IPS-18a (cell line): ENCODE measurements around the gene FIG4.
"Not testable (repeated sequence)": the region's sequence is repeated elsewhere in the genome, so short reads cannot be mapped to it uniquely, and the experiment has no call there.

Experiments used
- H3K27ac ChIP-seq: one replicate; pipeline ENCODE4 v1.5.1; 2013; ENCODE audit warnings: low read length
- H3K27me3 ChIP-seq: one replicate; pipeline ENCODE4 v1.6.1; 2013; ENCODE audit warnings: mild to moderate bottlenecking, low read length; ENCODE audit not compliant: control insufficient read depth, insufficient read depth
- H3K36me3 ChIP-seq: one replicate; pipeline ENCODE4 v1.6.1; 2013; ENCODE audit warnings: low read depth, low read length; ENCODE audit not compliant: control insufficient read depth
- H3K4me1 ChIP-seq: one replicate; pipeline ENCODE4 v1.6.1; 2013; ENCODE audit warnings: low read depth, low read length; ENCODE audit not compliant: control insufficient read depth
- H3K4me3 ChIP-seq: one replicate; pipeline ENCODE4 v1.5.1; 2013; ENCODE audit warnings: low read length
- H3K9ac ChIP-seq: one replicate; pipeline ENCODE4 v1.6.1; 2013; ENCODE audit warnings: mild to moderate bottlenecking, low read length, moderate library complexity
- H3K9me3 ChIP-seq: one replicate; pipeline ENCODE4 v1.6.1; 2013; ENCODE audit warnings: low read depth, low read length; ENCODE audit not compliant: control insufficient read depth

FIG4 gene

GRCh38 chr6:109762769-109763441 lies 71.8 kb downstream of the FIG4 start:
- H3K36me3 ChIP-seq = peaks cover 3% of the 10 kb centered on the region
- no peaks in the 10 kb centered on the region for H3K9me3 ChIP-seq
- H3K27ac ChIP-seq = no peak overlapping the region
- no peak overlapping the region for H3K9ac ChIP-seq
- no peaks in the 10 kb centered on the region for H3K4me1 ChIP-seq
- no peak overlapping the region for H3K4me3 ChIP-seq
- H3K27me3 ChIP-seq = no peaks in the 10 kb centered on the region

GRCh38 chr6:109766167-109766566 lies 75.1 kb downstream of the FIG4 start:
- Histone ChIP-seq H3K36me3 (peaks cover 3% of the 10 kb centered on the region), H3K4me1 (no peaks in the 10 kb centered on the region), H3K4me3 (no peak overlapping the region), H3K27ac (no peak overlapping the region), H3K9me3 (no peaks in the 10 kb centered on the region), H3K9ac (no peak overlapping the region), H3K27me3 (no peaks in the 10 kb centered on the region)

GRCh38 chr6:109767961-109768360 lies 76.9 kb downstream of the FIG4 start:
- Histone ChIP-seq H3K4me3 (no peak overlapping the region), H3K36me3 (peaks cover 3% of the 10 kb centered on the region), H3K9me3 (no peaks in the 10 kb centered on the region), H3K4me1 (no peaks in the 10 kb centered on the region), H3K27me3 (no peaks in the 10 kb centered on the region), H3K9ac (no peak overlapping the region), H3K27ac (no peak overlapping the region)

- H3K9me3 ChIP-seq = no peaks in the 10 kb centered on the region
- no peaks in the 10 kb centered on the region for H3K27me3 ChIP-seq
- no peaks in the 10 kb centered on the region for H3K4me1 ChIP-seq
- no peak overlapping the region for H3K4me3 ChIP-seq
- H3K36me3 ChIP-seq = peaks cover 3% of the 10 kb centered on the region
- H3K9ac ChIP-seq = no peak overlapping the region
- no peak overlapping the region for H3K27ac ChIP-seq
These were observed 77.4 kb downstream of the FIG4 start for GRCh38 chr6:109768485-109768884.

- Histone ChIP-seq H3K4me3 (no peak overlapping the region), H3K9me3 (no peaks in the 10 kb centered on the region), H3K27ac (no peak overlapping the region), H3K36me3 (peaks cover 3% of the 10 kb centered on the region), H3K9ac (no peak overlapping the region), H3K4me1 (no peaks in the 10 kb centered on the region), H3K27me3 (no peaks in the 10 kb centered on the region)
These were observed 78.1 kb downstream of the FIG4 start for GRCh38 chr6:109769213-109769612.

DNA sequence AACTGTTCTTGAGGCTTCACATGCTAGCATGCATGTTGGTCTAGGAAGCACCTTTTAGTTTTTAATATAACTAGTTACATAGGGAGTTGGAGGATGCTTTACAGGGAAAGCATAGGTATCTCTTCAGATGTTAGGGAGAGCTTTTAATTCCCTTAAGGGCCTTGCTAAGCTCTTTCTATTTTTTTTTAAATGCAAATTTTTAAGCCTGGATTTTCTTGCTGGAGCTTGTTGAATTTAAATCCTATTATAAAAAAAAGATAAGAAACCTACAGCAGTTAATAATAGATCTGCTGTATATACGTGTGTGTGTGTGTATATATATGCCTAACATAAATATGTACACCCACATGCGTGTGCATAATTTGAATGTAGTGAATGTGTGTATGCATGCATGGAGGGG lies 79.0 kb downstream of the FIG4 start:
- Histone ChIP-seq H3K36me3 (peaks cover 3% of the 10 kb centered on the region), H3K4me3 (no peak overlapping the region), H3K4me1 (no peaks in the 10 kb centered on the region), H3K9me3 (no peaks in the 10 kb centered on the region), H3K27ac (no peak overlapping the region), H3K9ac (no peak overlapping the region), H3K27me3 (no peaks in the 10 kb centered on the region)

DNA sequence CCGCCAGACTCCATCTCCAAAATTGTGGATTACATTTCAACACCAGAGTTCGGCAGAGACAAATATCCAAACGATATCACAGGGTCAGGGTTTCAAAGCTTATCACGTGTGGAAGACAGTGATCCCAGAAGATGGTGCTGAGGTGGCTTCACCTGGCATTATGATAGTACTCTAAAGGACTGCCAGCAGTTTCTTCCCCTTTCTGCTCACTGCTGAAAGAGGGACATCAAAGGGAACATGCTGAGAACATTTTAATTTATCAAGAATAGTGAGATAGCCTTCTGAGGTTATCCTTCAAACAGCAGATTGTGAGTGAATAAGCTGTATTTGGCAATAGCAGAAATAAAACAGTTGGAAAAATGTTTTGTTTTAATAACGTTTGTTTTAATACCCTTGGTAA lies 79.7 kb downstream of the FIG4 start:
- Histone ChIP-seq H3K9me3 (no peaks in the 10 kb centered on the region), H3K36me3 (peaks cover 3% of the 10 kb centered on the region), H3K27ac (no peak overlapping the region), H3K27me3 (no peaks in the 10 kb centered on the region), H3K4me3 (no peak overlapping the region), H3K4me1 (no peaks in the 10 kb centered on the region), H3K9ac (no peak overlapping the region)

DNA sequence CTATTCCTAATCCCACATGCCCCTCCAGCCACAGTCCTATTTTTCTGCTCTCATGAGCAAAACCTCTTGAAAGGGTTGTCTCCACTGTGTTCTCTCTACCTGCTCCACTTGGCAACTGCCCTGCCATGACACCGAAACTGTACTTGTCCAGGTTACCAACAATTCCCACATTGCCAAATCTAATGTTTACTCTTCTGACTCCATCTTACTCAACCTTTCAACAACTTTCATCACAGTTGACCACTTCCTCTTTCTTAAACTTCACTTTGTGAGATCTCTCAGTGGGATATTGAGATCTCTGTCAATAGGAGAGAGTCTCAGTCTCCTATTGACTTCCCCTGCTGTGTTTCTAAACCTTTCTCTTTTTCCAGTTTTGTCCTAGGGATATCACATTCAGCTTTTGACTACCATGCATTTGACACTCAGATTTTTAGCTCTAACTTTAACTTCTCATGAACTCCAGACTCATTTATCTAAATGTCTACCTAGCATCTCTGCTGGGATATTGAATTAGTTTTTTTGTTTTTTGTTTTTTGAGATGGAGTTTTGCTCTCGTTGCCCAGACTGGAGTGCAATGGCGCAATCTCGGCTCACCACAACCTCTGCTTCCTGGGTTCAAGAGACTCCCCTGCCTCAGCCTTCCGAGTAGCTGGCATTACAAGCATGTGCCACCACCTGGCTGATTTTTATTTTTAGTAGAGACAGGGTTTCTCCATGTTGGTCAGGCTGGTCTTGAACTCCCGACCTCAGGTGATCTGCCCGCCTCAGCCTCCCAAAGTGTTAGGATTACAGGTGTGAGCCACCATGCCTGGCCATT lies 81.1 kb downstream of the FIG4 start:
- not testable (repeated sequence) for H3K9ac ChIP-seq, H3K4me1 ChIP-seq, H3K27ac ChIP-seq, H3K36me3 ChIP-seq, H3K9me3 ChIP-seq, H3K27me3 ChIP-seq, H3K4me3 ChIP-seq

- Histone ChIP-seq H3K9me3 (no peaks in the 10 kb centered on the region), H3K4me3 (no peak overlapping the region), H3K9ac (no peak overlapping the region), H3K27me3 (no peaks in the 10 kb centered on the region), H3K27ac (no peak overlapping the region), H3K4me1 (no peaks in the 10 kb centered on the region), H3K36me3 (no peaks in the 10 kb centered on the region)
These were observed 81.9 kb downstream of the FIG4 start for GRCh38 chr6:109772883-109773431.

GRCh38 chr6:109781001-109781400 lies 89.9 kb downstream of the FIG4 start:
- no peak overlapping the region for H3K4me3 ChIP-seq
- H3K4me1 ChIP-seq = peaks cover 3% of the 10 kb centered on the region
- H3K27ac ChIP-seq = no peak overlapping the region
- H3K9ac ChIP-seq = no peak overlapping the region
- no peaks in the 10 kb centered on the region for H3K27me3 ChIP-seq
- no peaks in the 10 kb centered on the region for H3K36me3 ChIP-seq
- H3K9me3 ChIP-seq = no peaks in the 10 kb centered on the region

GRCh38 chr6:109782491-109782999 lies 91.4 kb downstream of the FIG4 start:
- Histone ChIP-seq H3K4me1 (peaks cover 3% of the 10 kb centered on the region), H3K9ac (no peak overlapping the region), H3K36me3 (peaks cover 2% of the 10 kb centered on the region), H3K27me3 (no peaks in the 10 kb centered on the region), H3K27ac (no peak overlapping the region), H3K9me3 (no peaks in the 10 kb centered on the region), H3K4me3 (no peak overlapping the region)
